SK-N-SH treated with all-trans-retinoic acid at 6 μM for 48 hours (cell line): Measurements from ENCODE around the gene SLC1A4.
"Not testable (repeated sequence)": the region's sequence is repeated elsewhere in the genome, so short reads cannot be mapped to it uniquely, and the experiment has no call there.

Source experiments
- ARNTL ChIP-seq: fragments of 450-650 bp; formaldehyde crosslinking; IDR thresholded peaks from 2 replicates; pipeline ENCODE4 v1.5.0; 2020; ENCODE audit warnings: low read depth, mild to moderate bottlenecking, moderate library complexity, borderline replicate concordance
- CREB5 ChIP-seq: fragments of 250-450 bp; sonication (Bioruptor Pico); IDR thresholded peaks from 2 replicates; pipeline ENCODE4 v1.5.1; 2020; ENCODE audit warnings: low read depth, mild to moderate bottlenecking, moderate library complexity
- GLIS3 ChIP-seq: fragments of 250-450 bp; sonication (Bioruptor Pico); IDR thresholded peaks from 2 replicates; pipeline ENCODE4 v1.5.0; 2020; ENCODE audit warnings: mild to moderate bottlenecking, moderate library complexity
- OSR1 ChIP-seq: fragments of 250-450 bp; sonication (Bioruptor Pico); IDR thresholded peaks from 2 replicates; pipeline ENCODE4 v1.8.0; 2022; ENCODE audit warnings: moderate library complexity, mild to moderate bottlenecking, inconsistent platforms
- PATZ1 ChIP-seq: fragments of 250-450 bp; sonication (Bioruptor Pico); IDR thresholded peaks from 2 replicates; pipeline ENCODE4 v1.8.0; 2020; ENCODE audit warnings: mild to moderate bottlenecking, moderate library complexity, borderline replicate concordance
- POU6F1 ChIP-seq: fragments of 250-450 bp; sonication (Bioruptor Pico); IDR thresholded peaks from 2 replicates; pipeline ENCODE4 v1.8.0; 2021; ENCODE audit warnings: low read depth, mild to moderate bottlenecking, moderate library complexity, borderline replicate concordance
- PPARA ChIP-seq: fragments of 250-450 bp; sonication (Bioruptor Pico); IDR thresholded peaks from 2 replicates; pipeline ENCODE4 v1.5.0; 2020; ENCODE audit warnings: mild to moderate bottlenecking, borderline replicate concordance
- RARB ChIP-seq: fragments of 250-450 bp; sonication (Bioruptor Pico); IDR thresholded peaks from 2 replicates; pipeline ENCODE4 v1.8.0; 2021; ENCODE audit warnings: mild to moderate bottlenecking, moderate library complexity
- SNAI2 ChIP-seq: fragments of 250-450 bp; sonication (Bioruptor Pico); IDR thresholded peaks from 2 replicates; pipeline ENCODE4 v1.5.0; 2020; ENCODE audit warnings: mild to moderate bottlenecking, moderate library complexity
- TCF4 ChIP-seq: fragments of 250-450 bp; sonication (Bioruptor Pico); IDR thresholded peaks from 2 replicates; pipeline ENCODE4 v1.8.0; 2021; ENCODE audit warnings: mild to moderate bottlenecking, moderate library complexity, borderline replicate concordance
- ZFP3 ChIP-seq: fragments of 250-450 bp; sonication (Bioruptor Pico); IDR thresholded peaks from 2 replicates; pipeline ENCODE4 v1.5.0; 2020; ENCODE audit warnings: mild to moderate bottlenecking, moderate library complexity
- ZFP30 ChIP-seq: fragments of 450-650 bp; formaldehyde crosslinking; IDR thresholded peaks from 2 replicates; pipeline ENCODE4 v1.5.0; 2022; ENCODE audit warnings: mild to moderate bottlenecking, moderate library complexity
- ZNF70 ChIP-seq: fragments of 450-650 bp; formaldehyde crosslinking; IDR thresholded peaks from 2 replicates; pipeline ENCODE4 v1.5.0; 2020; ENCODE audit warnings: mild to moderate bottlenecking, moderate library complexity
- ZNF8 ChIP-seq: fragments of 450-650 bp; formaldehyde crosslinking; IDR thresholded peaks from 2 replicates; pipeline ENCODE4 v1.5.0; 2020; ENCODE audit warnings: mild to moderate bottlenecking, moderate library complexity

DNA sequence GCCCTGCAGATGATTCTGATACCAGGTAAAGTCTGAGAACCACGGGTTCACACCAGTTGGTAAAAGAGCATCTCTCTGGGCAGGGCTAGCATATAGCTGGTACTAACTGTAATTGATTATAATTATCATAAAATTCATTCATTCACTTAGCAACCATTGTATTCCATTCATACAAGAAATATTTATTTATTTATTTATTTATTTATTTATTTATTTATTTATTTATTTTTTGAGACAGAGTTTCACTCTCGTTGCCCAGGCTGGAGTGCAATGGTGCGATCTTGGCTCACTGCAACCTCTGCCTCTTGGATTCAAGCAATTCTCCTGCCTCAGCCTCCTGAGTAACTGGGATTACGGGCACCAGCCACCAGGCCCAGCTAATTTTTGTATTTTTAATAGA is 44.5 kb downstream of the SLC1A4 start:
- TF ChIP-seq SNAI2 (CRISPR knock-in tag); CREB5; POU6F1 (CRISPR knock-in tag); GLIS3 (CRISPR knock-in tag); PPARA (CRISPR knock-in tag); OSR1 (CRISPR knock-in tag); ZFP30 (CRISPR knock-in tag); ZNF8; RARB (CRISPR knock-in tag); PATZ1 (CRISPR knock-in tag); ZNF70 (CRISPR knock-in tag); ARNTL; ZFP3 (CRISPR knock-in tag); TCF4 (CRISPR knock-in tag): not testable (repeated sequence)
